A549 treated with GW870086 at 1 μM for 4 hours (cell line): Measurements from ENCODE around the gene BCL2L13. TPM values are rescaled to one million over a fixed set of nuclear protein-coding genes. Genes with fewer than 3 reads are reported as not detected.

Experiments used
- total RNA-seq: library from RNA; stranded (reverse); fragments of 200-300 nt; extraction: Qiagen RNA extraction; gene quantifications from 5 replicates; pipeline ENCODE4 v1.2.3, GENCODE V29; 2022; ENCODE audit warnings: low read depth

The BCL2L13 gene, protein sequence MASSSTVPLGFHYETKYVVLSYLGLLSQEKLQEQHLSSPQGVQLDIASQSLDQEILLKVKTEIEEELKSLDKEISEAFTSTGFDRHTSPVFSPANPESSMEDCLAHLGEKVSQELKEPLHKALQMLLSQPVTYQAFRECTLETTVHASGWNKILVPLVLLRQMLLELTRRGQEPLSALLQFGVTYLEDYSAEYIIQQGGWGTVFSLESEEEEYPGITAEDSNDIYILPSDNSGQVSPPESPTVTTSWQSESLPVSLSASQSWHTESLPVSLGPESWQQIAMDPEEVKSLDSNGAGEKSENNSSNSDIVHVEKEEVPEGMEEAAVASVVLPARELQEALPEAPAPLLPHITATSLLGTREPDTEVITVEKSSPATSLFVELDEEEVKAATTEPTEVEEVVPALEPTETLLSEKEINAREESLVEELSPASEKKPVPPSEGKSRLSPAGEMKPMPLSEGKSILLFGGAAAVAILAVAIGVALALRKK
- 25.3 to 32.9 TPM (median 29.9 TPM) in 5 replicates for total RNA-seq

DNA sequence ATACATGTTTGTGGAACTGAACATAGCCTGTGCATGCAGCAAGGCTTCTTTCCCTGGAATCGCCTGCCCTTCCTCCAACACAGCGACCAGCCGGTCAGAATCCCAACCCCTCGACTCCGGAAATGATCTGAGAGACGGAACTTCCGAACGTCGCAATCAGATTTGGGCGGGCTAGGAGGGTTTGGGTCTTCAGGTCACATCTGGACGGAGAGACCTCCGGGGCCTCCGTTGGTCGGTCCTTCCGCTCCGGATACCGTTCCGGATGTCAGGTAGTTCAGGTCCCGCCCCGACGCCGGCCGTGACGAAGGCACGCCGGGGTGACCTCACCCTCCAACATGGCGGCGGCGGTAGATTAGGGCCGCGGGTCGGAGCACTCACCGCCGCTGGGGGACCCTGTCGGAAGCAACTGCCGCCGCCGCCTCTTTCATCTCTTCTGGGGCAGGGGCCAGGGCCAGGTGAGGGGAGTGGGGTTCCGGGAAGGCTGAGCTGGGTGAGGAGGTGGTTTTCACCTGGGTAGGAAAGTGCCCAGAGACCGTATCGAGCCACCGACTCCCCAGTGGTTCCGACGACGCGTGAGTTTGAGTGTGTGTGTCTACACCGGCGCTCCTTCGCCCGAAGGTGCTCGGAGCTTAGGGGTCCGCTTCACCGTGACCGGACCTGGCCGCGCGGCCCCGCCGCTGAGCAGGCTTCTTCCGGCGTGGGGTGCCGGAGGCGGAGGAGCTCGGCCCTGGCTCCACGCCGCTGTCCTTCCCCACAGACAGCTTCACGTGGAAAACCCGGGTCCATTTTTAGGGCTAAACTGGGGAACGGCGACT, at the start of gene BCL2L13:
Gene BCL2L13 (plus strand): TSS at position 326 of the 815 bp plus-strand sequence. CDS start 16,955 bp downstream, outside the sequence.

DNA sequence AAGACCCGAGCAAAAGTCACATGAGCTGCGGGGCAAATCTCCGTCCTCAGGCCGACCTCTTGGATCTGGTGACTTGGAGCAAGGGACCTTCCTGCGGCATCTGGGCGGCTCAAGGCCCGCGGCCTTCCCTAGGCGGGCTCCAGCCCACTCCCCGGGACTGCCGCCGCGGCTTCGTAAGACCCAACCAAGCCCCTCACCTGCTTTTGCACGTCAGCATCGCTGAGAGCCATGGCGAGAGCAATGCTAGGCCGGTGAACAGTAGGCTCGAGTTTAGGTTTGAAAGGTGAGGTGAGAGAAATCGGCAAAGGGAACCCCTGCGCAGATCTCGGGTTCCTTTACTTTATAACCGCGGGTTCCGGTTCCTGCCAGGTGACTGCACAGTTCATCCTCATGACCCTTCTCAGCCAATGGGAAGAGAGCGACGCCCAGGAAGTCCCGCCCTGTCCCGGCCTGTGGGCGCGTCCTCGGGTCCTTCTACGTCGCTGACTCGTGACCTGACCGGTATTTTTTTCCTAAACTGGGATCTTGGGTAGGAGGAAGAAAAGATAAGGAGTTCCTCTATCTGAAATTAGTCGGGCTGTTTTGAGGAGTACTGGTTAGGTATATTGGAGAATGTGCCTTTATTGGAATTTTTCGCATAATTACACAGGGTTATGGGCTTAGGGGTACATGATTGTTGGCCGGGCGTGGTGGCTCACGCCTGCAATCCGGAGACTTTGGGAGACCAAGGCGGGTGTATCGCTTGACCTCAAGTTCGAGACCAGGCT, 10.0 kb upstream of the BCL2L13 start, which contains the start of gene ATP6V1E1:
Gene ATP6V1E1 (minus strand): TSS at position 344 of the 767 bp plus-strand sequence. CDS start 114 bp downstream, at position 230.

DNA sequence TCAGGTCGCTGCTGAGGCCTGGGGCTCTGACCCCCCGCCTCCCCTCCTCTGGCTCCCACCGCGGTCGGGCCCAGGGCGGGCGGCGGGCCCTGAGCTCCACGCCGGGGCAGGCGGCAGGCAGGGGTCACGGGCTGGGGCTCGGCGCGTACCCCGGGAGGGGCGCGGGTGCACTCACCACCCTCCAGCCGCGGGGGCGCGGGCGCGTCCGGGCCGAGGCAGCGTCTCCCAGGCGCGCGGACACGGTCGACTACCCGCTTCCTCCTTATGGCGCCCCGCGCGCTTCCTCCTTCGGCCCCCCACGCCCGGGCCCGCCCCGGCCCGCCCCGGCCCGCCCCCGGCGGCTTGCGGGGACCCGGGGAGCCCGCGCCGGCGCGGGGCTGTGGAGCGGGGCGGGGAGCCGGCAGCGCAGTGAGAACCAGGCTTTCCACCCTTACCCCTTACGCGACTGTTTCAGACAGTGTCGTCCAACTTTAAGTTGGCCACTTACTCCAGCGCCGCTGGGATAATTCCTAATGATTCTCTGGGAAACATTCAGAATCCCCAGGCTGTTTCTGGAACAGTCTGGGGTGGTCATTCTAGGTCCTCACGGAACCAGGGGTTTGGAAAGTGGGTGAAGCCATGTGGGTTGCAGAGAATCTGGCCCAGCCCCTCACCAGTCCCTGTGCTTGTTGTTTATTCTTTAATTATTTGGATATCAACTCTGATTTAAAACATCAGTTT, 135.8 kb downstream of the BCL2L13 start, which contains the start of gene BID:
Gene BID (minus strand): TSS at position 264 of the 720 bp plus-strand sequence. CDS start 24,353 bp downstream, outside the sequence.

Other genes with a start within 250 kb of the BCL2L13 start
- 0.15 to 0.59 TPM (median 0.18 TPM) in 5 replicates for gene SLC25A18, start 75.3 kb upstream of the BCL2L13 start, total RNA-seq
- gene ATP6V1E1, start 10.0 kb upstream of the BCL2L13 start, total RNA-seq, result 115 to 135 TPM (median 123 TPM) in 5 replicates
- 64.4 to 80.4 TPM (median 74.7 TPM) in 5 replicates for gene BID, start 135.7 kb downstream of the BCL2L13 start, total RNA-seq